Measurements from ENCODE around the gene AKNAD1.
A peak's percentile ranks its signal among the peaks of the same experiment; 100 is the strongest.
"Not testable (repeated sequence)": the region's sequence is repeated elsewhere in the genome, so short reads cannot be mapped to it uniquely, and the experiment has no call there.

Gene AKNAD1

GRCh38 chr1:108801101-108801500 is 55.8 kb downstream of the AKNAD1 start:
- TF ChIP-seq TAF1 (IDR thresholded peaks at IDR 0.05; ENCODE audit: low read depth, low read length) (no peak), POLR2A (IDR thresholded peaks at IDR 0.05; ENCODE audit: low read depth, low read length) (no peak), PAX5 (IDR thresholded peaks at IDR 0.05; ENCODE audit: insufficient read depth, low read length, severe bottlenecking) (no peak), POU2F2 (IDR thresholded peaks at IDR 0.05; ENCODE audit: low read depth, low read length) (no peak), POLR2AphosphoS5 (IDR thresholded peaks at IDR 0.05; ENCODE audit: low read depth, low read length) (no peak), SPI1 (IDR thresholded peaks at IDR 0.05; ENCODE audit: low read depth, low read length) (no peak)
- no peak for FAIRE-seq
- no peak for DNase-seq (ENCODE audit: insufficient read length, low spot score)

GRCh38 chr1:108799001-108799400 is 57.9 kb downstream of the AKNAD1 start:
- FAIRE-seq (no peak), DNase-seq (ENCODE audit: insufficient read length, low spot score) (no peak)
- no peak for TF ChIP-seq POLR2A (IDR thresholded peaks at IDR 0.05; ENCODE audit: low read depth, low read length)
- TF ChIP-seq SPI1 (IDR thresholded peaks at IDR 0.05; ENCODE audit: low read depth, low read length) = no peak
- TF ChIP-seq TAF1 (IDR thresholded peaks at IDR 0.05; ENCODE audit: low read depth, low read length) = no peak
- TF ChIP-seq POU2F2 (IDR thresholded peaks at IDR 0.05; ENCODE audit: low read depth, low read length) = no peak
- no peak for TF ChIP-seq PAX5 (IDR thresholded peaks at IDR 0.05; ENCODE audit: insufficient read depth, low read length, severe bottlenecking)
- TF ChIP-seq POLR2AphosphoS5 (IDR thresholded peaks at IDR 0.05; ENCODE audit: low read depth, low read length) = no peak

GRCh38 chr1:108792420-108792819 is 64.5 kb downstream of the AKNAD1 start:
- DNase-seq (ENCODE audit: insufficient read length, low spot score) (no peak), FAIRE-seq (peak; percentile 41)
- no peak for TF ChIP-seq PAX5 (IDR thresholded peaks at IDR 0.05; ENCODE audit: insufficient read depth, low read length, severe bottlenecking)
- no peak for TF ChIP-seq TAF1 (IDR thresholded peaks at IDR 0.05; ENCODE audit: low read depth, low read length)
- TF ChIP-seq POLR2A (IDR thresholded peaks at IDR 0.05; ENCODE audit: low read depth, low read length) = no peak
- no peak for TF ChIP-seq POU2F2 (IDR thresholded peaks at IDR 0.05; ENCODE audit: low read depth, low read length)
- TF ChIP-seq SPI1 (IDR thresholded peaks at IDR 0.05; ENCODE audit: low read depth, low read length) = no peak
- no peak for TF ChIP-seq POLR2AphosphoS5 (IDR thresholded peaks at IDR 0.05; ENCODE audit: low read depth, low read length)

- DNase-seq (ENCODE audit: insufficient read length, low spot score) (no peak), FAIRE-seq (no peak)
- TF ChIP-seq POU2F2 (IDR thresholded peaks at IDR 0.05; ENCODE audit: low read depth, low read length) (no peak), POLR2A (IDR thresholded peaks at IDR 0.05; ENCODE audit: low read depth, low read length) (no peak), SPI1 (IDR thresholded peaks at IDR 0.05; ENCODE audit: low read depth, low read length) (no peak), POLR2AphosphoS5 (IDR thresholded peaks at IDR 0.05; ENCODE audit: low read depth, low read length) (no peak), PAX5 (IDR thresholded peaks at IDR 0.05; ENCODE audit: insufficient read depth, low read length, severe bottlenecking) (no peak), TAF1 (IDR thresholded peaks at IDR 0.05; ENCODE audit: low read depth, low read length) (no peak)
Observed at GRCh38 chr1:108791790-108792189, 65.1 kb downstream of the AKNAD1 start.

GRCh38 chr1:108785880-108786279 is 71.0 kb downstream of the AKNAD1 start:
- no peak for TF ChIP-seq POU2F2 (IDR thresholded peaks at IDR 0.05; ENCODE audit: low read depth, low read length)
- TF ChIP-seq POLR2A (IDR thresholded peaks at IDR 0.05; ENCODE audit: low read depth, low read length) = no peak
- no peak for TF ChIP-seq TAF1 (IDR thresholded peaks at IDR 0.05; ENCODE audit: low read depth, low read length)
- no peak for TF ChIP-seq PAX5 (IDR thresholded peaks at IDR 0.05; ENCODE audit: insufficient read depth, low read length, severe bottlenecking)
- FAIRE-seq = no peak
- DNase-seq (ENCODE audit: insufficient read length, low spot score) = no peak

GRCh38 chr1:108785264-108785663 is 71.6 kb downstream of the AKNAD1 start:
- no peak for FAIRE-seq
- TF ChIP-seq SPI1 (IDR thresholded peaks at IDR 0.05; ENCODE audit: low read depth, low read length) (no peak), TAF1 (IDR thresholded peaks at IDR 0.05; ENCODE audit: low read depth, low read length) (no peak), POLR2AphosphoS5 (IDR thresholded peaks at IDR 0.05; ENCODE audit: low read depth, low read length) (no peak), POU2F2 (IDR thresholded peaks at IDR 0.05; ENCODE audit: low read depth, low read length) (no peak)
- no peak for DNase-seq (ENCODE audit: insufficient read length, low spot score)

- FAIRE-seq; DNase-seq (ENCODE audit: insufficient read length, low spot score): not testable (repeated sequence)
Observed at GRCh38 chr1:108781575-108781944, 75.3 kb downstream of the AKNAD1 start.

- TF ChIP-seq POU2F2 (IDR thresholded peaks at IDR 0.05; ENCODE audit: low read depth, low read length) (no peak), POLR2AphosphoS5 (IDR thresholded peaks at IDR 0.05; ENCODE audit: low read depth, low read length) (no peak), PAX5 (IDR thresholded peaks at IDR 0.05; ENCODE audit: insufficient read depth, low read length, severe bottlenecking) (no peak), TAF1 (IDR thresholded peaks at IDR 0.05; ENCODE audit: low read depth, low read length) (no peak), SPI1 (IDR thresholded peaks at IDR 0.05; ENCODE audit: low read depth, low read length) (no peak), POLR2A (IDR thresholded peaks at IDR 0.05; ENCODE audit: low read depth, low read length) (no peak)
- no peak for DNase-seq (ENCODE audit: insufficient read length, low spot score)
- no peak for FAIRE-seq
Observed at GRCh38 chr1:108780937-108781574, 75.8 kb downstream of the AKNAD1 start.

- no peak for TF ChIP-seq POLR2AphosphoS5 (IDR thresholded peaks at IDR 0.05; ENCODE audit: low read depth, low read length)
- TF ChIP-seq PAX5 (IDR thresholded peaks at IDR 0.05; ENCODE audit: insufficient read depth, low read length, severe bottlenecking) = no peak
- TF ChIP-seq SPI1 (IDR thresholded peaks at IDR 0.05; ENCODE audit: low read depth, low read length) = no peak
- TF ChIP-seq POU2F2 (IDR thresholded peaks at IDR 0.05; ENCODE audit: low read depth, low read length) = no peak
- no peak for TF ChIP-seq POLR2A (IDR thresholded peaks at IDR 0.05; ENCODE audit: low read depth, low read length)
- no peak for TF ChIP-seq TAF1 (IDR thresholded peaks at IDR 0.05; ENCODE audit: low read depth, low read length)
- FAIRE-seq = no peak
- DNase-seq (ENCODE audit: insufficient read length, low spot score) = no peak
Observed at GRCh38 chr1:108779455-108779854, 77.4 kb downstream of the AKNAD1 start.

- DNase-seq (ENCODE audit: insufficient read length, low spot score) (no peak), FAIRE-seq (no peak)
- TF ChIP-seq PAX5 (IDR thresholded peaks at IDR 0.05; ENCODE audit: insufficient read depth, low read length, severe bottlenecking) = no peak
- TF ChIP-seq POLR2AphosphoS5 (IDR thresholded peaks at IDR 0.05; ENCODE audit: low read depth, low read length) = no peak
- no peak for TF ChIP-seq TAF1 (IDR thresholded peaks at IDR 0.05; ENCODE audit: low read depth, low read length)
- no peak for TF ChIP-seq SPI1 (IDR thresholded peaks at IDR 0.05; ENCODE audit: low read depth, low read length)
- no peak for TF ChIP-seq POLR2A (IDR thresholded peaks at IDR 0.05; ENCODE audit: low read depth, low read length)
- TF ChIP-seq POU2F2 (IDR thresholded peaks at IDR 0.05; ENCODE audit: low read depth, low read length) = no peak
Observed at GRCh38 chr1:108777839-108778238, 79.1 kb downstream of the AKNAD1 start.
